WTC11 (cell line): ENCODE results near the gene ATXN10. TPM values are rescaled to one million over a fixed set of nuclear protein-coding genes. Genes with fewer than 3 reads are reported as not detected.

ENCODE experiments used
- AR ChIP-seq: fragments of 250-450 bp; sonication (Bioruptor Pico); IDR thresholded peaks from 2 replicates; pipeline ENCODE4 v1.9.0; 2021; ENCODE audit warnings: mild to moderate bottlenecking
- CDX4 ChIP-seq: fragments of 250-450 bp; sonication (Bioruptor Pico); IDR thresholded peaks from 2 replicates; pipeline ENCODE4 v1.9.0; 2021; ENCODE audit warnings: moderate library complexity, mild to moderate bottlenecking, inconsistent platforms, borderline replicate concordance
- CREM ChIP-seq: sonication (generic); formaldehyde crosslinking; IDR thresholded peaks from 2 replicates; pipeline ENCODE4 v1.8.1; 2022; ENCODE audit warnings: mild to moderate bottlenecking, missing genetic modification reagents, moderate library complexity
- ELF4 ChIP-seq: sonication (generic); formaldehyde crosslinking; IDR thresholded peaks from 2 replicates; pipeline ENCODE4 v1.8.1; 2022; ENCODE audit warnings: low read depth, mild to moderate bottlenecking, moderate library complexity, missing genetic modification reagents
- ESRRA ChIP-seq: sonication (generic); formaldehyde crosslinking; IDR thresholded peaks from 2 replicates; pipeline ENCODE4 v1.8.1; 2022; ENCODE audit warnings: mild to moderate bottlenecking, missing genetic modification reagents, borderline replicate concordance
- ETV6 ChIP-seq: sonication (generic); formaldehyde crosslinking; IDR thresholded peaks from 2 replicates; pipeline ENCODE4 v1.8.1; 2022; ENCODE audit warnings: mild to moderate bottlenecking, missing genetic modification reagents
- FOXP1 ChIP-seq: sonication (generic); formaldehyde crosslinking; IDR thresholded peaks from 2 replicates; pipeline ENCODE4 v1.8.0; 2022; ENCODE audit warnings: missing genetic modification reagents, mild to moderate bottlenecking, moderate library complexity, borderline replicate concordance
- GRHL2 ChIP-seq: fragments of 250-450 bp; sonication (Bioruptor Pico); IDR thresholded peaks from 2 replicates; pipeline ENCODE4 v1.8.0; 2022; ENCODE audit warnings: mild to moderate bottlenecking, moderate library complexity; ENCODE audit not compliant: insufficient replicate concordance, severe bottlenecking
- GTF2I ChIP-seq: fragments of 250-450 bp; sonication (Bioruptor Pico); conservative IDR thresholded peaks from 2 replicates; pipeline ENCODE4 v1.4.0; 2021; ENCODE audit warnings: mild to moderate bottlenecking
- HMGXB4 ChIP-seq: sonication (generic); formaldehyde crosslinking; IDR thresholded peaks from 2 replicates; pipeline ENCODE4 v1.8.1; 2023; ENCODE audit warnings: mild to moderate bottlenecking, moderate library complexity, missing genetic modification reagents
- IRF2 ChIP-seq: sonication (generic); formaldehyde crosslinking; IDR thresholded peaks from 2 replicates; pipeline ENCODE4 v1.8.0; 2022; ENCODE audit warnings: low read depth, missing genetic modification reagents, borderline replicate concordance
- MAX ChIP-seq: sonication (generic); formaldehyde crosslinking; IDR thresholded peaks from 2 replicates; pipeline ENCODE4 v1.8.0; 2022; ENCODE audit warnings: mild to moderate bottlenecking, missing genetic modification reagents
- MXD4 ChIP-seq: fragments of 250-450 bp; sonication (Bioruptor Pico); IDR thresholded peaks from 2 replicates; pipeline ENCODE4 v1.8.0; 2021; ENCODE audit warnings: mild to moderate bottlenecking, moderate library complexity, borderline replicate concordance
- NFYB ChIP-seq: sonication (generic); formaldehyde crosslinking; conservative IDR thresholded peaks from 2 replicates; pipeline ENCODE4 v1.8.0; 2022; ENCODE audit warnings: low read depth, missing genetic modification reagents
- NR2C2 ChIP-seq: sonication (generic); formaldehyde crosslinking; IDR thresholded peaks from 2 replicates; pipeline ENCODE4 v1.8.0; 2022; ENCODE audit warnings: mild to moderate bottlenecking, missing genetic modification reagents
- NR3C1 ChIP-seq: sonication (generic); formaldehyde crosslinking; conservative IDR thresholded peaks from 2 replicates; pipeline ENCODE4 v1.8.1; 2023; ENCODE audit warnings: low read depth, mild to moderate bottlenecking, missing genetic modification reagents
- SMAD3 ChIP-seq: sonication (generic); formaldehyde crosslinking; IDR thresholded peaks from 2 replicates; pipeline ENCODE4 v1.8.0; 2022; ENCODE audit warnings: missing genetic modification reagents, mild to moderate bottlenecking, borderline replicate concordance
- STAT6 ChIP-seq: sonication (generic); formaldehyde crosslinking; conservative IDR thresholded peaks from 2 replicates; pipeline ENCODE4 v1.8.1; 2023; ENCODE audit warnings: mild to moderate bottlenecking, low read depth, missing genetic modification reagents, moderate library complexity
- USF2 ChIP-seq: sonication (generic); formaldehyde crosslinking; IDR thresholded peaks from 2 replicates; pipeline ENCODE4 v1.8.1; 2023; ENCODE audit warnings: mild to moderate bottlenecking, missing genetic modification reagents, moderate library complexity
- ZBTB21 ChIP-seq: sonication (generic); formaldehyde crosslinking; IDR thresholded peaks from 2 replicates; pipeline ENCODE4 v1.8.1; 2023; ENCODE audit warnings: mild to moderate bottlenecking, missing genetic modification reagents, borderline replicate concordance
- ZNF121 ChIP-seq: sonication (generic); formaldehyde crosslinking; IDR thresholded peaks from 2 replicates; pipeline ENCODE4 v1.8.0; 2023; ENCODE audit warnings: missing genetic modification reagents
- ZNF219 ChIP-seq: sonication (generic); formaldehyde crosslinking; IDR thresholded peaks from 2 replicates; pipeline ENCODE4 v1.8.0; 2023; ENCODE audit warnings: missing genetic modification reagents, mild to moderate bottlenecking, borderline replicate concordance
- ZNF281 ChIP-seq: sonication (generic); formaldehyde crosslinking; IDR thresholded peaks from 2 replicates; pipeline ENCODE4 v1.8.0; 2023; ENCODE audit warnings: mild to moderate bottlenecking, missing genetic modification reagents
- ZNF423 ChIP-seq: fragments of 250-450 bp; sonication (Bioruptor Pico); IDR thresholded peaks from 2 replicates; pipeline ENCODE4 v2.1.2; 2022; ENCODE audit warnings: mild to moderate bottlenecking, moderate library complexity
- ZSCAN18 ChIP-seq: fragments of 250-450 bp; sonication (Bioruptor Pico); IDR thresholded peaks from 2 replicates; pipeline ENCODE4 v2.1.2; 2022; ENCODE audit warnings: mild to moderate bottlenecking, moderate library complexity
- total RNA-seq: library from RNA; stranded (reverse); gene quantifications from 3 replicates; pipeline ENCODE4 v1.2.3, GENCODE V29; 2021

The ATXN10 gene
- total RNA-seq, 1 experiment from 2014 or later, result 185 TPM

- no peak for TF ChIP-seq NR3C1 (CRISPR knock-in tag)
- no peak for TF ChIP-seq NR2C2 (CRISPR knock-in tag)
- no peak for TF ChIP-seq SMAD3 (CRISPR knock-in tag)
- TF ChIP-seq ZNF219 (CRISPR knock-in tag), result peak; percentile 17; the same call in 1 of the 2 replicates
- TF ChIP-seq USF2, result no peak
- TF ChIP-seq FOXP1 (CRISPR knock-in tag), result peak; percentile 18; the same call in 1 of the 2 replicates
- TF ChIP-seq ELF4 (CRISPR knock-in tag), result no peak
- TF ChIP-seq CREM (CRISPR knock-in tag), result no peak
- TF ChIP-seq ZNF121, result peak; percentile 100
- no peak for TF ChIP-seq AR (CRISPR knock-in tag)
- no peak for TF ChIP-seq ETV6 (CRISPR knock-in tag)
- TF ChIP-seq CDX4 (CRISPR knock-in tag), result no peak
- TF ChIP-seq MAX (CRISPR knock-in tag), result peak; percentile 68
- 0 out of 2 replicates have a peak, but pooled peaks have one; percentile 7 for TF ChIP-seq GTF2I (CRISPR knock-in tag)
- TF ChIP-seq ESRRA (CRISPR knock-in tag), result no peak; the same call in 1 of the 2 replicates
- peak; percentile 10; the same call in 1 of the 2 replicates for TF ChIP-seq IRF2
- TF ChIP-seq NFYB (CRISPR knock-in tag), result 0 out of 2 replicates have a peak, but pooled peaks have one; percentile 20
- TF ChIP-seq HMGXB4 (CRISPR knock-in tag), result peak; percentile 85
- TF ChIP-seq ZNF281 (CRISPR knock-in tag), result peak; percentile 79
- no peak for TF ChIP-seq ZBTB21
- no peak for TF ChIP-seq ZNF423 (CRISPR knock-in tag)
- no peak for TF ChIP-seq STAT6 (CRISPR knock-in tag)
- TF ChIP-seq MXD4 (CRISPR knock-in tag), result no peak
- TF ChIP-seq GRHL2 (CRISPR knock-in tag), result no peak
- TF ChIP-seq ZSCAN18, result no peak
Observed at GRCh38 chr22:45671783-45672563, at the start of gene ATXN10 (continued).
